Suprapubic skin (tissue), 4 donors: ENCODE measurements around the gene MRPL54. TPM values are rescaled to one million over a fixed set of nuclear protein-coding genes. Genes with fewer than 3 reads are reported as not detected.

ENCODE experiments used
- DNase-seq, 2 donors: peaks; one replicate each; pipeline ENCODE4 v3.0.0-alpha.2; 2019; ENCODE audit warnings: low spot score in 2 of 2
- H3K27ac ChIP-seq: fragments of 200-600 bp; sonication (generic); one replicate; pipeline ENCODE4 v1.5.1; 2019
- H3K27me3 ChIP-seq: fragments of 200-600 bp; sonication (generic); one replicate; pipeline ENCODE4 v1.5.1; 2019
- H3K36me3 ChIP-seq: fragments of 200-600 bp; sonication (generic); one replicate; pipeline ENCODE4 v1.5.1; 2019
- H3K4me1 ChIP-seq: fragments of 200-600 bp; sonication (generic); one replicate; pipeline ENCODE4 v1.5.1; 2019
- H3K4me3 ChIP-seq: fragments of 200-600 bp; sonication (generic); one replicate; pipeline ENCODE4 v1.5.1; 2019; ENCODE audit warnings: mild to moderate bottlenecking
- H3K9me3 ChIP-seq: fragments of 200-600 bp; sonication (generic); one replicate; pipeline ENCODE4 v1.5.1; 2019
- EP300 ChIP-seq: sonication (generic); formaldehyde crosslinking; IDR thresholded peaks from one replicate; pipeline ENCODE4 v1.6.1; 2017; ENCODE audit warnings: antibody characterized with exemption
- POLR2A ChIP-seq, 2 donors: fragments of 450-650 bp; IDR thresholded peaks; one replicate each; pipeline ENCODE4 v1.6.1; 2017; ENCODE audit warnings: antibody characterized with exemption in 2 of 2, mild to moderate bottlenecking in 2 of 2, moderate library complexity in 2 of 2
- POLR2AphosphoS5 ChIP-seq, 3 donors: sonication (generic); formaldehyde crosslinking; IDR thresholded peaks; one replicate each; pipeline ENCODE4 v1.6.1; 2017; ENCODE audit warnings: antibody characterized with exemption in 3 of 3
- WGBS: methylation state at CpG from one replicate; pipeline ENCODE4 v1.1.5; 2018; 5-methylcytosine and 5-hydroxymethylcytosine counted together
- total RNA-seq, 4 donors: library from RNA; depleted of rRNA; stranded (reverse); fragments of >200 nt; gene quantifications; one replicate each; pipeline ENCODE4 v1.1.0, GENCODE V29; 2016
- TF ChIP-seq, protein P1 (sequence below), 2 donors: fragments of 200-600 bp in 1 of 2; fragments of 450-650 bp in 1 of 2; sonication (generic) in 1 of 2; IDR thresholded peaks; one replicate each; pipeline ENCODE4 v1.5.1; 2016 to 2019; ENCODE audit warnings: antibody characterized with exemption in 2 of 2, mild to moderate bottlenecking in 1 of 2, moderate library complexity in 1 of 2

MRPL54 gene
- total RNA-seq, 4 donors from 2014 or later, result 41.5 to 92.6 (median 63.7) TPM

DNA sequence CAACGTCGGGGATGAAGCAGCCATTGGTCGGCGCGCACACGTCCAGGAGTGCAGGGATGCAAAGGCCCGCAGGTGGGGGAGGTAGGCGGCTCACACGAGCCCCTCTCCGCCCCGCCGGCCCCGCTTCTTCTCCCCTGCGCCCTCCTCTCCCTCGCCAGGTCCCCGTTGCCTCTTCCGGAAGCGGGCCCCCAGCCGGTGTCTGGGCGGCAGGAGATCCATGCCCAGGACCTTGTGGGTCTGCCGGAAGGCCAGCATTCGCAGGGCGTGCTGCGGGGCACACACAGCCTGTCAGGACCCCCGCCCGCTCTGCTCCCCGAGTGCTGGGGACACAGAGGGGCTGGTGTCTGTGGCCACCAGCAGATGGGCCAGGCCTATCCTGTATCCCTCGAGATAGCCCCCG, 43.4 kb downstream of the MRPL54 start:
- Histone ChIP-seq H3K27ac (no peak overlapping the region), H3K4me3 (no peak overlapping the region), H3K36me3 (no peaks in the 10 kb centered on the region), H3K9me3 (no peaks in the 10 kb centered on the region), H3K4me1 (peaks cover 16% of the 10 kb centered on the region), H3K27me3 (peaks cover 37% of the 10 kb centered on the region)
- TF ChIP-seq, protein P1, sequence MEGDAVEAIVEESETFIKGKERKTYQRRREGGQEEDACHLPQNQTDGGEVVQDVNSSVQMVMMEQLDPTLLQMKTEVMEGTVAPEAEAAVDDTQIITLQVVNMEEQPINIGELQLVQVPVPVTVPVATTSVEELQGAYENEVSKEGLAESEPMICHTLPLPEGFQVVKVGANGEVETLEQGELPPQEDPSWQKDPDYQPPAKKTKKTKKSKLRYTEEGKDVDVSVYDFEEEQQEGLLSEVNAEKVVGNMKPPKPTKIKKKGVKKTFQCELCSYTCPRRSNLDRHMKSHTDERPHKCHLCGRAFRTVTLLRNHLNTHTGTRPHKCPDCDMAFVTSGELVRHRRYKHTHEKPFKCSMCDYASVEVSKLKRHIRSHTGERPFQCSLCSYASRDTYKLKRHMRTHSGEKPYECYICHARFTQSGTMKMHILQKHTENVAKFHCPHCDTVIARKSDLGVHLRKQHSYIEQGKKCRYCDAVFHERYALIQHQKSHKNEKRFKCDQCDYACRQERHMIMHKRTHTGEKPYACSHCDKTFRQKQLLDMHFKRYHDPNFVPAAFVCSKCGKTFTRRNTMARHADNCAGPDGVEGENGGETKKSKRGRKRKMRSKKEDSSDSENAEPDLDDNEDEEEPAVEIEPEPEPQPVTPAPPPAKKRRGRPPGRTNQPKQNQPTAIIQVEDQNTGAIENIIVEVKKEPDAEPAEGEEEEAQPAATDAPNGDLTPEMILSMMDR (IDR thresholded peaks at IDR 0.05), result no peak
- no peak for TF ChIP-seq EP300
- TF ChIP-seq POLR2A (IDR thresholded peaks at IDR 0.05), result no peak
- TF ChIP-seq POLR2AphosphoS5 (IDR thresholded peaks at IDR 0.05), result no peak
- DNase-seq, result no peak
- 92% methylated on average over 20 of the region's 29 CpGs for WGBS

GRCh38 chr19:3807131-3807480, 44.6 kb downstream of the MRPL54 start:
- DNase-seq, result no peak
- WGBS, result 88% methylated on average over 11 of the region's 19 CpGs
- H3K27ac ChIP-seq, result no peak overlapping the region

GRCh38 chr19:3807574-3808354, 45.3 kb downstream of the MRPL54 start:
- 94% methylated on average over 23 of the region's 35 CpGs for WGBS
- DNase-seq, result no peak
- Histone ChIP-seq H3K27me3 (peaks cover 25% of the 10 kb centered on the region), H3K4me3 (no peak overlapping the region), H3K36me3 (no peaks in the 10 kb centered on the region), H3K27ac (no peak overlapping the region), H3K4me1 (peaks cover 5% of the 10 kb centered on the region), H3K9me3 (no peaks in the 10 kb centered on the region)
- TF ChIP-seq, protein P1 (IDR thresholded peaks at IDR 0.05), result no peak
- TF ChIP-seq POLR2AphosphoS5 (IDR thresholded peaks at IDR 0.05) (no peak), EP300 (no peak), POLR2A (IDR thresholded peaks at IDR 0.05) (no peak)

More at GRCh38 chr19:3807131-3807480, 44.6 kb downstream of the MRPL54 start:
- H3K27me3 ChIP-seq, result peaks cover 28% of the 10 kb centered on the region
- H3K4me3 ChIP-seq, result no peak overlapping the region
- no peak for TF ChIP-seq EP300
- no peak for TF ChIP-seq POLR2A (IDR thresholded peaks at IDR 0.05)
- H3K4me1 ChIP-seq, result peaks cover 5% of the 10 kb centered on the region
- H3K36me3 ChIP-seq, result no peaks in the 10 kb centered on the region
- H3K9me3 ChIP-seq, result no peaks in the 10 kb centered on the region

- DNase-seq, result no peak
- H3K9me3 ChIP-seq, result no peaks in the 10 kb centered on the region
- TF ChIP-seq POLR2AphosphoS5 (IDR thresholded peaks at IDR 0.05) (no peak), EP300 (no peak), POLR2A (IDR thresholded peaks at IDR 0.05) (no peak)
- TF ChIP-seq, protein P1 (IDR thresholded peaks at IDR 0.05), result no peak
- no peak overlapping the region for H3K27ac ChIP-seq
- no peak overlapping the region for H3K4me3 ChIP-seq
- WGBS, result 62% methylated on average over 23 of the region's 33 CpGs
- H3K36me3 ChIP-seq, result no peaks in the 10 kb centered on the region
- peaks cover 18% of the 10 kb centered on the region for H3K27me3 ChIP-seq
- H3K4me1 ChIP-seq, result peaks cover 5% of the 10 kb centered on the region
Measured at GRCh38 chr19:3808420-3809143, 46.1 kb downstream of the MRPL54 start.

- no peak for DNase-seq
- no peak for TF ChIP-seq POLR2A (IDR thresholded peaks at IDR 0.05)
- no peak for TF ChIP-seq POLR2AphosphoS5 (IDR thresholded peaks at IDR 0.05)
- no peak for TF ChIP-seq EP300
- TF ChIP-seq, protein P1 (IDR thresholded peaks at IDR 0.05), result no peak
- Histone ChIP-seq H3K27me3 (peaks cover 10% of the 10 kb centered on the region), H3K36me3 (no peaks in the 10 kb centered on the region), H3K4me3 (no peak overlapping the region), H3K9me3 (no peaks in the 10 kb centered on the region), H3K27ac (no peak overlapping the region), H3K4me1 (peaks cover 5% of the 10 kb centered on the region)
- 82% methylated on average over 25 of the region's 26 CpGs for WGBS
Measured at GRCh38 chr19:3809881-3810707, 47.6 kb downstream of the MRPL54 start.
